SK-N-MC (cell line): ENCODE results near the gene DLG2.

Experiments used
- FOXP2 ChIP-seq: optimal IDR thresholded peaks from 2 replicates; pipeline ENCODE3; 2011; ENCODE audit warnings: mild to moderate bottlenecking, moderate library complexity; ENCODE audit not compliant: insufficient read depth; ENCODE audit errors: extremely low read length, control extremely low read depth
- POLR2AphosphoS5 ChIP-seq: IDR thresholded peaks from 2 replicates; pipeline ENCODE4 v1.6.1; 2012; ENCODE audit warnings: mild to moderate bottlenecking, low read depth, low read length, borderline replicate concordance

GRCh38 chr11:85668157-85668556 lies 41.0 kb upstream of the DLG2 start:
- TF ChIP-seq FOXP2 (no peak), POLR2AphosphoS5 (no peak)
